H9 (cell line): ENCODE measurements around the gene JAK2. TPM values are rescaled to one million over a fixed set of nuclear protein-coding genes. Genes with fewer than 3 reads are reported as not detected.
A peak's percentile ranks its signal among the peaks of the same experiment; 100 is the strongest.

ENCODE experiments used
- DNase-seq: peaks from one replicate; pipeline ENCODE4 v3.0.0-alpha.2; 2017
- H2AFZ ChIP-seq: one replicate; pipeline ENCODE4 v1.6.1; 2013; ENCODE audit warnings: mild to moderate bottlenecking, low read length, control low read depth, moderate library complexity
- H2AK5ac ChIP-seq: 2 replicates; pipeline ENCODE4 v1.6.1; 2013; ENCODE audit warnings: low read length, control low read depth, mixed read lengths; ENCODE audit not compliant: insufficient read length
- H2BK120ac ChIP-seq: one replicate; pipeline ENCODE4 v1.6.1; 2013; ENCODE audit warnings: low read depth, mild to moderate bottlenecking, low read length, control low read depth, inconsistent platforms; ENCODE audit not compliant: poor library complexity, severe bottlenecking
- H2BK12ac ChIP-seq: 2 replicates; pipeline ENCODE4 v1.6.1; 2013; ENCODE audit warnings: low read length, control low read depth, mixed read lengths, low read depth; ENCODE audit not compliant: insufficient read length
- H2BK15ac ChIP-seq: 2 replicates; pipeline ENCODE4 v1.6.1; 2013; ENCODE audit warnings: low read depth, low read length, control low read depth
- H2BK20ac ChIP-seq: one replicate; pipeline ENCODE4 v1.6.1; 2013; ENCODE audit warnings: low read depth, mild to moderate bottlenecking, low read length, control low read depth, inconsistent platforms; ENCODE audit not compliant: poor library complexity, severe bottlenecking
- H2BK5ac ChIP-seq: 2 replicates; pipeline ENCODE4 v1.6.1; 2013; ENCODE audit warnings: low read length, control low read depth, mixed read lengths; ENCODE audit not compliant: insufficient read length
- H3K14ac ChIP-seq: 2 replicates; pipeline ENCODE4 v1.6.1; 2013; ENCODE audit warnings: low read length, control low read depth; ENCODE audit not compliant: insufficient read depth
- H3K18ac ChIP-seq: 2 replicates; pipeline ENCODE4 v1.6.1; 2013; ENCODE audit warnings: low read depth, mild to moderate bottlenecking, mixed read lengths, low read length, control low read depth; ENCODE audit not compliant: insufficient read length
- H3K23ac ChIP-seq: 2 replicates; pipeline ENCODE4 v1.6.1; 2013; ENCODE audit warnings: low read length, control low read depth, mixed read lengths, low read depth; ENCODE audit not compliant: insufficient read length
- H3K23me2 ChIP-seq: 2 replicates; pipeline ENCODE4 v1.6.1; 2013; ENCODE audit warnings: low read depth, mild to moderate bottlenecking, mixed read lengths, low read length, control low read depth; ENCODE audit not compliant: insufficient read length, poor library complexity, severe bottlenecking
- H3K27ac ChIP-seq: 2 replicates; pipeline ENCODE4 v1.5.1; 2013; ENCODE audit warnings: low read length, control low read depth, mixed read lengths, low read depth; ENCODE audit not compliant: insufficient read length
- H3K27me3 ChIP-seq: 2 replicates; pipeline ENCODE4 v1.6.1; 2013; ENCODE audit warnings: low read length, control low read depth, inconsistent platforms; ENCODE audit not compliant: insufficient read depth
- H3K4ac ChIP-seq: 2 replicates; pipeline ENCODE4 v1.6.1; 2013; ENCODE audit warnings: low read depth, mild to moderate bottlenecking, control low read depth, inconsistent platforms, low read length, moderate library complexity
- H3K4me1 ChIP-seq: 2 replicates; pipeline ENCODE4 v1.6.1; 2013; ENCODE audit warnings: low read length, control low read depth, inconsistent platforms; ENCODE audit not compliant: insufficient read depth
- H3K4me2 ChIP-seq: 2 replicates; pipeline ENCODE4 v1.6.1; 2013; ENCODE audit warnings: low read length, control low read depth, mixed read lengths; ENCODE audit not compliant: insufficient read length, insufficient read depth
- H3K56ac ChIP-seq: 2 replicates; pipeline ENCODE4 v1.6.1; 2013; ENCODE audit warnings: low read depth, mild to moderate bottlenecking, mixed read lengths, low read length, control low read depth; ENCODE audit not compliant: insufficient read length
- H3K79me1 ChIP-seq: 2 replicates; pipeline ENCODE4 v1.6.1; 2013; ENCODE audit warnings: low read depth, mild to moderate bottlenecking, moderate library complexity, low read length, control low read depth, inconsistent platforms; ENCODE audit not compliant: insufficient read depth, poor library complexity, severe bottlenecking
- H3K79me2 ChIP-seq: 2 replicates; pipeline ENCODE4 v1.6.1; 2013; ENCODE audit warnings: low read length, control low read depth, inconsistent platforms; ENCODE audit not compliant: insufficient read depth
- H3K9ac ChIP-seq: 2 replicates; pipeline ENCODE4 v1.6.1; 2013; ENCODE audit warnings: low read length, control low read depth, mixed read lengths; ENCODE audit not compliant: insufficient read length; ENCODE audit errors: extremely low read depth
- H3K9me3 ChIP-seq: one replicate; pipeline ENCODE4 v1.6.1; 2013; ENCODE audit warnings: low read depth, low read length, inconsistent platforms; ENCODE audit not compliant: control insufficient read depth
- H3T11ph ChIP-seq: one replicate; pipeline ENCODE4 v1.6.1; 2013; ENCODE audit warnings: mild to moderate bottlenecking, low read length, control low read depth, inconsistent platforms
- H4K20me1 ChIP-seq: one replicate; pipeline ENCODE4 v1.6.1; 2013; ENCODE audit not compliant: control insufficient read depth, insufficient read length, insufficient read depth
- H4K5ac ChIP-seq: 2 replicates; pipeline ENCODE4 v1.6.1; 2013; ENCODE audit warnings: low read depth, mild to moderate bottlenecking, mixed read lengths, low read length, control low read depth; ENCODE audit not compliant: insufficient read length
- H4K8ac ChIP-seq: replicated peaks from 2 replicates; pipeline ENCODE4 v1.6.1; 2013; ENCODE audit warnings: low read length, control low read depth, mixed read lengths, low read depth; ENCODE audit not compliant: insufficient read length
- H4K91ac ChIP-seq: 2 replicates; pipeline ENCODE4 v1.6.1; 2013; ENCODE audit warnings: low read depth, mild to moderate bottlenecking, moderate library complexity, mixed read lengths, low read length, control low read depth; ENCODE audit not compliant: insufficient read length
- H3K27ac Mint-ChIP-seq, 3 experiments: 2 replicates in 2 of 3; 3 replicates in 1 of 3; pipeline ENCODE4 v1.8.0; 2020 to 2021; ENCODE audit warnings: mixed read lengths in 3 of 3, mild to moderate bottlenecking in 1 of 3, moderate library complexity in 1 of 3
- H3K27me3 Mint-ChIP-seq: 2 replicates; pipeline ENCODE4 v1.8.0; 2021; ENCODE audit warnings: low read depth, mild to moderate bottlenecking, moderate library complexity, mixed read lengths
- H3K36me3 Mint-ChIP-seq, 3 experiments: 2 replicates in 2 of 3; 3 replicates in 1 of 3; pipeline ENCODE4 v1.8.0; 2020 to 2021; ENCODE audit warnings: low read depth in 3 of 3, mixed read lengths in 3 of 3; ENCODE audit not compliant: insufficient read depth in 1 of 3
- H3K4me1 Mint-ChIP-seq, 2 experiments: 2 replicates each; pipeline ENCODE4 v1.8.0; 2020; ENCODE audit warnings: mixed read lengths in 2 of 2
- H3K4me3 Mint-ChIP-seq, 2 experiments: 2 replicates in 1 of 2; 3 replicates in 1 of 2; pipeline ENCODE4 v1.8.0; 2020 to 2021; ENCODE audit warnings: mild to moderate bottlenecking in 2 of 2, mixed read lengths in 2 of 2, moderate library complexity in 1 of 2
- H3K9me3 Mint-ChIP-seq, 2 experiments: 2 replicates in 1 of 2; 3 replicates in 1 of 2; pipeline ENCODE4 v1.8.0; 2020; ENCODE audit warnings: mild to moderate bottlenecking in 2 of 2, mixed read lengths in 2 of 2, moderate library complexity in 1 of 2
- CTCF ChIP-seq: fragments of 200-600 bp; sonication (generic); conservative IDR thresholded peaks from 3 replicates; pipeline ENCODE4 v1.8.0; 2021; ENCODE audit warnings: antibody characterized with exemption, mild to moderate bottlenecking
- WGBS: extraction: QIAGEN DNeasy Blood & Tissue Kit; methylation state at CpG from one replicate; pipeline ENCODE4 v1.1.7; 2013; ENCODE audit warnings: missing lambda C conversion rate, low lambda C conversion rate, mixed read lengths; ENCODE audit not compliant: insufficient read length; ENCODE audit errors: extremely low coverage; 5-methylcytosine and 5-hydroxymethylcytosine counted together
- total RNA-seq: library from RNA; stranded (reverse); gene quantifications from 2 replicates; pipeline ENCODE4 v1.2.1, GENCODE V29; 2021

The JAK2 gene
- total RNA-seq, 1 experiment from 2014 or later = 3.4 TPM

- H3K23me2 ChIP-seq = no peaks in the 10 kb centered on the region
- peaks cover 7% of the 10 kb centered on the region for H3K9me3 ChIP-seq
- no peak overlapping the region for H2AK5ac ChIP-seq
- H2BK120ac ChIP-seq = no peak overlapping the region
- H2AFZ ChIP-seq = no peak overlapping the region
- no peak for DNase-seq
- H3K4ac ChIP-seq = no peak overlapping the region
- no peak overlapping the region for H4K5ac ChIP-seq
- no peak for TF ChIP-seq CTCF
- no peak overlapping the region for H2BK12ac ChIP-seq
- peaks cover 7 to 19% (median 9%) of the 10 kb centered on the region in 3 experiments; a peak in 6 of 7 replicates for H3K36me3 Mint-ChIP-seq
- H2BK20ac ChIP-seq = no peak overlapping the region
- H3K27ac ChIP-seq = no peak overlapping the region
- peaks cover 13% of the 10 kb centered on the region in 2 experiments for H3K9me3 Mint-ChIP-seq
- H3K18ac ChIP-seq = no peak overlapping the region
- H3K4me3 Mint-ChIP-seq = no peak overlapping the region
- H3K79me2 ChIP-seq = no peaks in the 10 kb centered on the region
- no peak overlapping the region for H4K8ac ChIP-seq
- no CpG with 5 or more reads among the region's 3 CpGs for WGBS
- H4K20me1 ChIP-seq = no peaks in the 10 kb centered on the region
- H3K27me3 Mint-ChIP-seq = no peaks in the 10 kb centered on the region
- no peak overlapping the region for H3T11ph ChIP-seq
- no peaks in the 10 kb centered on the region for H3K27me3 ChIP-seq
- H3K4me1 Mint-ChIP-seq = peaks cover 22 to 27% of the 10 kb centered on the region in 2 experiments
- no peak overlapping the region for H3K56ac ChIP-seq
- no peak overlapping the region for H3K9ac ChIP-seq
- H2BK15ac ChIP-seq = no peak overlapping the region
- 0 out of 7 replicates have a peak overlapping the region, but pooled peaks of 1 of the 3 experiments have one; percentile 27 for H3K27ac Mint-ChIP-seq
- H3K23ac ChIP-seq = no peak overlapping the region
- no peak overlapping the region for H3K14ac ChIP-seq
- H3K4me1 ChIP-seq = no peaks in the 10 kb centered on the region; the same call in 1 of the 2 replicates
- no peak overlapping the region for H4K91ac ChIP-seq
- no peak overlapping the region for H2BK5ac ChIP-seq
- H3K4me2 ChIP-seq = no peak overlapping the region
- H3K79me1 ChIP-seq = no peaks in the 10 kb centered on the region
These were observed 12.1 kb downstream of the JAK2 start for GRCh38 chr9:4997196-4997595.
